ENCODE results near the gene IRF8.

IRF8 gene

DNA sequence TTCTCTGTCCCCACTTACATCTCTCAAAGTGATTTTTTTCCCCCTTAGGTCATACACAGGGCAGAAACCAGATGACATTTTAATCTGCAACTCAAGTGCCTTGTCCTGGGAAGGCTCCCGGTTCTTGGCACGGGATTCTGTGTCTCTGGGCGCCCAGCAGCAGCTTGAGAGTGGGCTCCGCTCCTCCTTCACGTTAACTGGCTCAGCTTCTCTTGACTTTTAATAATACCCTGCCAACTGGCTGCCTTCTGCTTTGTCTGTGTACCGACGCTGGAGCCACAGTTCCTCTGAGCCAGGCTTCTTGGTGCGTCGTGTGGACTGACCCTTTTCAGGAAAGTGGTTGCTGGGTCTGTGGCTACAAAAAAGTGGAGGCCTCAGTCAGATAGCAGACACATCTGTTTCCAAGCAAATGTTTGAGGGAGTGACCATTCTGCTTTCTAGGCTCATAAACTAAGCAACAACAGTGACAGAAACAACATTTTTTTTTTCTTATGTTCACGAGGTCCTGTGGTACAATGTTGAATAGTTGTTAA lies 64.9 kb downstream of the IRF8 start:
- no peak for DNase-seq

GRCh38 chr16:85965125-85965524 lies 66.2 kb downstream of the IRF8 start:
- DNase-seq = no peak

- no peak for DNase-seq
Observed at GRCh38 chr16:85967111-85967510, 68.1 kb downstream of the IRF8 start.

- no peak for DNase-seq
Observed at GRCh38 chr16:85968041-85968920, 69.3 kb downstream of the IRF8 start.

DNA sequence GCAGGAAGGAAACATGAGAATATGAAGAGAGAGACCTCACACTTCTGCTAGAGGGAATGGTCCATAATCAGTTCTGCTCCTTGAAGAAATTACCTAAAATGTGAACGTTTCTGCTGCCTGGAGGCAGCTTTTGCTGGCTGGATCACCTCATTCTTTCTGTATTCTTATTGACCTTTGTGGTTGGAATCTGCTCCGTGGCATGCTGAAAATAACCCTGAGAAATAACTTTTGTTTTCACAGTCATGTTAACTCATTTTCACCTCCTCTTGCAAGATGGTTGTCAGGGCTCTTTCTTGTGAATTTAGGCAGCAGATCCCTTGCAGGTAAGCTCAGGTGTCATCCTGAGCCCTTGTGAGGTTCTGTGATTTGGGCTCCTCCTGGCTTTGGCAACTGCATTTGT lies 70.2 kb downstream of the IRF8 start:
- no peak for DNase-seq

DNA sequence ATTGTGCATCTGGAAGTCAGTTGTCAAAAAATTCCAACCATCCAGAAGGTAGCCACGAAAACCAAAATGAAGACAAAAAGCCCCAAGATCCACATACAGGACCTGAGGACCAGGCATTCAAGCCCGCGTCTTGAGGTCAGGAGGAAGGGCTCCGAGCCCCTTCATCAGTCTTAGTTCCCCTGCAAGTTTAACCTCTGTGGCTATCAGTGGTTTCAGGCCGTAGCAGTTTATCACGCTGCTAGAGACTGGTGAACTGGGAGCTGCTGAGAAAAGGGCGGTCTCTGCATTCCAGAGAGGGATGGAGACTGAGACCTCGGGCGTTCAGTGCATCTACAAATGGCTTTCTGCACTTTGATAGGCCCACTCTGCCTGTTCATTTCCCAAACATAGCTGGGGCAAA lies 70.6 kb downstream of the IRF8 start:
- no peak for DNase-seq

- DNase-seq = no peak
Observed at GRCh38 chr16:85970016-85970733, 71.2 kb downstream of the IRF8 start.

DNA sequence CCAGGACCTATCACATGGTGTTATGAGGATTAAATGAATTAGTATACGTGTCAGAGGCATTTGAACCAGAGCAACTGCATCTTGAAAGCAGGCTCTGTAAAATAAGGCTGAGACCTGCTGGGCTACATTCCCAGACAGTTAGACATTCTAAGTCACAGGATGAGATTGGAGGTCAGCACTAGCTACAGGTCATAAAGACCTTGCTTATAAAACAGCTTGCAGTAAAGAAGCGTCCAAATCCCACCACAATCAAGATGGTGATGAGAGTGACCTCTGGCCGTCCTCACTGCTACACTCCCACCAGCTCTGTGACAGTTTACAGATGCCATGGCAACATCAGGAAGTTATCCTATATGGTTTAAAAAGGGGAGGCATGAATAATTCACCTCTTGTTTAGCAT lies 71.8 kb downstream of the IRF8 start:
- no peak for DNase-seq

Data from CD4-positive, alpha-beta T cell treated with Interleukin-6 for 4 hours (primary cell).